ENCODE measurements around the gene CALU. TPM values are rescaled to one million over a fixed set of nuclear protein-coding genes. Genes with fewer than 3 reads are reported as not detected.

CALU gene
- total RNA-seq, 2 donors from 2014 or later, result 76.2 to 87.8 TPM

GRCh38 chr7:128800567-128800966 lies 61.4 kb downstream of the CALU start:
- Histone ChIP-seq H3K4me3 (no peak overlapping the region), H3K36me3 (no peaks in the 10 kb centered on the region), H3K27me3 (replicated peaks; ENCODE audit: insufficient read depth) (no peaks in the 10 kb centered on the region), H3K9me3 (no peaks in the 10 kb centered on the region), H3K27ac (no peak overlapping the region), H3K4me1 (replicated peaks) (no peaks in the 10 kb centered on the region)
- TF ChIP-seq CTCF (IDR thresholded peaks at IDR 0.05), result no peak
- no peak for TF ChIP-seq POLR2A (IDR thresholded peaks at IDR 0.05)
- no peak for TF ChIP-seq POLR2AphosphoS5 (IDR thresholded peaks at IDR 0.05)
- WGBS, result 91% methylated on average over 3 of the region's 3 CpGs
- intact Hi-C loops (cut with DNase I), result no loop called here
- no peak for DNase-seq (ENCODE audit: low spot score)

- Histone ChIP-seq H3K4me3 (no peak overlapping the region), H3K36me3 (no peaks in the 10 kb centered on the region), H3K27me3 (replicated peaks; ENCODE audit: insufficient read depth) (no peaks in the 10 kb centered on the region), H3K4me1 (replicated peaks) (no peaks in the 10 kb centered on the region), H3K9me3 (no peaks in the 10 kb centered on the region), H3K27ac (no peak overlapping the region)
- WGBS, result 90% methylated on average over 9 of the region's 9 CpGs
- intact Hi-C loops (cut with DNase I), result no loop called here
- TF ChIP-seq POLR2AphosphoS5 (IDR thresholded peaks at IDR 0.05) (no peak), POLR2A (IDR thresholded peaks at IDR 0.05) (no peak), CTCF (IDR thresholded peaks at IDR 0.05) (no peak)
- DNase-seq (ENCODE audit: low spot score), result no peak
Measured at GRCh38 chr7:128801003-128801402, 61.8 kb downstream of the CALU start.

- WGBS, result 88% methylated on average over 2 of the region's 2 CpGs
- Histone ChIP-seq H3K27me3 (replicated peaks; ENCODE audit: insufficient read depth) (no peaks in the 10 kb centered on the region), H3K36me3 (no peaks in the 10 kb centered on the region), H3K4me1 (replicated peaks) (no peaks in the 10 kb centered on the region), H3K9me3 (no peaks in the 10 kb centered on the region), H3K27ac (no peak overlapping the region), H3K4me3 (no peak overlapping the region)
- DNase-seq (ENCODE audit: low spot score), result no peak
- TF ChIP-seq POLR2A (IDR thresholded peaks at IDR 0.05) (no peak), POLR2AphosphoS5 (IDR thresholded peaks at IDR 0.05) (no peak), CTCF (IDR thresholded peaks at IDR 0.05) (no peak)
- intact Hi-C loops (cut with DNase I), result no loop called here
Measured at GRCh38 chr7:128801667-128802418, 62.7 kb downstream of the CALU start.

- Histone ChIP-seq H3K27me3 (replicated peaks; ENCODE audit: insufficient read depth) (no peaks in the 10 kb centered on the region), H3K36me3 (no peaks in the 10 kb centered on the region), H3K4me3 (no peak overlapping the region), H3K4me1 (replicated peaks) (no peaks in the 10 kb centered on the region), H3K27ac (no peak overlapping the region), H3K9me3 (no peaks in the 10 kb centered on the region)
- DNase-seq (ENCODE audit: low spot score), result no peak
- TF ChIP-seq POLR2AphosphoS5 (IDR thresholded peaks at IDR 0.05) (no peak), POLR2A (IDR thresholded peaks at IDR 0.05) (no peak), CTCF (IDR thresholded peaks at IDR 0.05) (no peak)
- WGBS, result 78% methylated on average over 6 of the region's 6 CpGs
- intact Hi-C loops (cut with DNase I), result no loop called here
Measured at GRCh38 chr7:128804484-128804883, 65.3 kb downstream of the CALU start.

- no peak for TF ChIP-seq POLR2A (IDR thresholded peaks at IDR 0.05)
- no peak for TF ChIP-seq CTCF (IDR thresholded peaks at IDR 0.05)
- TF ChIP-seq POLR2AphosphoS5 (IDR thresholded peaks at IDR 0.05), result no peak
- no peaks in the 10 kb centered on the region for H3K27me3 ChIP-seq (replicated peaks; ENCODE audit: insufficient read depth)
- intact Hi-C loops (cut with DNase I), result no loop called here
- no peak for DNase-seq (ENCODE audit: low spot score)
- H3K27ac ChIP-seq, result no peak overlapping the region
- H3K36me3 ChIP-seq, result no peaks in the 10 kb centered on the region
- H3K9me3 ChIP-seq, result no peaks in the 10 kb centered on the region
- H3K4me3 ChIP-seq, result no peak overlapping the region
- WGBS, result 91% methylated on average over 5 of the region's 5 CpGs
- no peaks in the 10 kb centered on the region for H3K4me1 ChIP-seq (replicated peaks)
Measured at GRCh38 chr7:128805225-128805624, 66.1 kb downstream of the CALU start.
